Neural progenitor cell (in vitro differentiated cells): Measurements from ENCODE around the gene MORN1.

Experiments
- EZH2 ChIP-seq: fragments of 200-600 bp; sonication (generic); IDR thresholded peaks from 2 replicates; pipeline ENCODE4 v1.6.1; 2017; ENCODE audit warnings: antibody characterized with exemption, mild to moderate bottlenecking, moderate library complexity
- TF ChIP-seq, protein P1 (sequence below): fragments of 200-600 bp; sonication (generic); IDR thresholded peaks from 2 replicates; pipeline ENCODE4 v1.5.1; 2017; ENCODE audit warnings: antibody characterized with exemption, mild to moderate bottlenecking

DNA sequence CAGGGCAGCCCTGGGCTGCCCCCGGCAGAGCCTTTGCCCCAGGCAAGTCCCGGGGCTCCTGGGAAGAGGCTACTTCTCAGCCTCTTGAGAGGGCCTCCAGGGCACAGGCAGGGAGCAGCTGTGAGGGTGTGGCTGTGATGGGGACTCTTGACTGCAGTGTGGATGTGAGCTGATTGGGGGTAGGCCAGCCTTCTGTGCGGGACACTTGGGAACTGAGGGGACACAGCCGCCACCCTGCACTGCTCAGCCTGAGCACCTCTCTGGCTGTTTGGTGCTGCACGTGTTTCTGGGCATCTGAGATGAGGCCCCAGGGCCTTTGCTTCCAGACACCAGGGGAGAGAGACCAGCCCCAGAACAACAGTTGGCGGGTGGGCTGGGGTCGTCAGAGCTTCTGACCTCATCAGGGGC, 101.2 kb downstream of the MORN1 start:
- TF ChIP-seq, protein P1, sequence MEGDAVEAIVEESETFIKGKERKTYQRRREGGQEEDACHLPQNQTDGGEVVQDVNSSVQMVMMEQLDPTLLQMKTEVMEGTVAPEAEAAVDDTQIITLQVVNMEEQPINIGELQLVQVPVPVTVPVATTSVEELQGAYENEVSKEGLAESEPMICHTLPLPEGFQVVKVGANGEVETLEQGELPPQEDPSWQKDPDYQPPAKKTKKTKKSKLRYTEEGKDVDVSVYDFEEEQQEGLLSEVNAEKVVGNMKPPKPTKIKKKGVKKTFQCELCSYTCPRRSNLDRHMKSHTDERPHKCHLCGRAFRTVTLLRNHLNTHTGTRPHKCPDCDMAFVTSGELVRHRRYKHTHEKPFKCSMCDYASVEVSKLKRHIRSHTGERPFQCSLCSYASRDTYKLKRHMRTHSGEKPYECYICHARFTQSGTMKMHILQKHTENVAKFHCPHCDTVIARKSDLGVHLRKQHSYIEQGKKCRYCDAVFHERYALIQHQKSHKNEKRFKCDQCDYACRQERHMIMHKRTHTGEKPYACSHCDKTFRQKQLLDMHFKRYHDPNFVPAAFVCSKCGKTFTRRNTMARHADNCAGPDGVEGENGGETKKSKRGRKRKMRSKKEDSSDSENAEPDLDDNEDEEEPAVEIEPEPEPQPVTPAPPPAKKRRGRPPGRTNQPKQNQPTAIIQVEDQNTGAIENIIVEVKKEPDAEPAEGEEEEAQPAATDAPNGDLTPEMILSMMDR, result no peak
- TF ChIP-seq EZH2, result no peak
